BLaER1 (cell line): ENCODE results near the gene CLIP1.
"Not testable (repeated sequence)": the region's sequence is repeated elsewhere in the genome, so short reads cannot be mapped to it uniquely, and the experiment has no call there.

Experiments used
- H3K27ac ChIP-seq: shearing (Covaris generic); formaldehyde crosslinking; 2 replicates; pipeline ENCODE4 v1.8.1; 2022
- H3K27me3 ChIP-seq: shearing (Covaris generic); formaldehyde crosslinking; 2 replicates; pipeline ENCODE4 v1.8.1; 2022
- H3K36me3 ChIP-seq: shearing (Covaris generic); formaldehyde crosslinking; 2 replicates; pipeline ENCODE4 v1.8.1; 2022
- H3K4me1 ChIP-seq: shearing (Covaris generic); formaldehyde crosslinking; 2 replicates; pipeline ENCODE4 v1.8.1; 2022
- H3K4me2 ChIP-seq: shearing (Covaris generic); formaldehyde crosslinking; 2 replicates; pipeline ENCODE4 v1.8.1; 2022
- H3K4me3 ChIP-seq: shearing (Covaris generic); formaldehyde crosslinking; 2 replicates; pipeline ENCODE4 v1.8.1; 2022
- H3K9ac ChIP-seq: shearing (Covaris generic); formaldehyde crosslinking; 2 replicates; pipeline ENCODE4 v1.8.1; 2022
- H3K9me3 ChIP-seq: shearing (Covaris generic); formaldehyde crosslinking; 2 replicates; pipeline ENCODE4 v1.8.1; 2022
- H4K20me1 ChIP-seq: shearing (Covaris generic); formaldehyde crosslinking; 2 replicates; pipeline ENCODE4 v1.8.1; 2022
- Cebpa-rat ChIP-seq: shearing (Covaris generic); IDR thresholded peaks from 2 replicates; pipeline ENCODE4 v1.8.1; 2022

Gene CLIP1

DNA sequence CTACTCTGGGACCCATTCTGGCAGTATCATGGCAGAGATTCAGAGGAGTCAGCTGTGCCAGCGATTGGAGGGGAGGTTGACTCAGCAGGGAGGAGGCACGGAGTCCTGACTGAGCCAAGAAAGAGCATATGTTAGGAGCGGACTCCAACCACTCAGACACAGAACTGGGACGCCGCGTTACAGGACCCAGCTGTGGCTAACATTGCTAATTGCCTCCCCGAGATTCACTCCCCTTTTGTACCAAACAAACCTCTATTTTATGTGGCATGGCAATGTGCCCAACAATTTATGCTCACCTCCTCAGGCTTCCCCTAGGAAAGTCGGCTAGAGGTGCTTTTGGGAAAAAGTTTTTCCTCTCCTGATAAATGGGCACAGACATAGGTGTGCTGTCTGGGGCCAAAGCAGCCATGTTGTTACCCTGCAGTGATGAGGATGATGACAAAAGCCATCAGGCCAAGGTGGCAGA is 15.2 kb upstream of the CLIP1 start:
- Histone ChIP-seq H3K4me2 (no peak overlapping the region), H3K27me3 (no peaks in the 10 kb centered on the region), H3K27ac (no peak overlapping the region), H3K9me3 (no peaks in the 10 kb centered on the region), H4K20me1 (no peaks in the 10 kb centered on the region), H3K4me3 (no peak overlapping the region), H3K4me1 (no peaks in the 10 kb centered on the region), H3K9ac (no peak overlapping the region), H3K36me3 (no peaks in the 10 kb centered on the region)
- no peak for TF ChIP-seq Cebpa-rat

DNA sequence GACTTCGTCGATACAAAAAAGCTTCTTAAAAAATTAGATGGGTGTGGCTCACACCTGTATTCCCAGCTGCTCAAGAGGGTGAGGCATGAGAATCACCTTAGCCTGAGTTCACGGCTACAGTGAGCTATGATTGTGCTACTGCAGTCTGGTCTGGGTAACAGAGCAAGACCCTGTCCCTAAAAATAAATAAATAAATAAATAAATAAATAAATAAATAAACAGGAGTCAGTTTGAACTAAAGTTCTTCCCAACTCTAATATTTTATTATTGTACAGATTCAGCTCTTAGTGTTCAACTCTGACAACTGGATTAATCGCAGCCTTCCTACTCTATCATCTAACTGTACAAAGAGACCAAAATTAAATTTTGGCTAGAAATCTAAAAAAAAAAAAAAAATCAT is 12.7 kb upstream of the CLIP1 start:
- no peaks in the 10 kb centered on the region for H3K36me3 ChIP-seq
- H3K4me1 ChIP-seq: no peaks in the 10 kb centered on the region
- no peaks in the 10 kb centered on the region for H3K27me3 ChIP-seq
- no peak overlapping the region for H3K27ac ChIP-seq
- no peaks in the 10 kb centered on the region for H4K20me1 ChIP-seq
- no peaks in the 10 kb centered on the region for H3K9me3 ChIP-seq
- TF ChIP-seq Cebpa-rat: no peak
- H3K9ac ChIP-seq: no peak overlapping the region
- no peak overlapping the region for H3K4me3 ChIP-seq
- H3K4me2 ChIP-seq: no peak overlapping the region

DNA sequence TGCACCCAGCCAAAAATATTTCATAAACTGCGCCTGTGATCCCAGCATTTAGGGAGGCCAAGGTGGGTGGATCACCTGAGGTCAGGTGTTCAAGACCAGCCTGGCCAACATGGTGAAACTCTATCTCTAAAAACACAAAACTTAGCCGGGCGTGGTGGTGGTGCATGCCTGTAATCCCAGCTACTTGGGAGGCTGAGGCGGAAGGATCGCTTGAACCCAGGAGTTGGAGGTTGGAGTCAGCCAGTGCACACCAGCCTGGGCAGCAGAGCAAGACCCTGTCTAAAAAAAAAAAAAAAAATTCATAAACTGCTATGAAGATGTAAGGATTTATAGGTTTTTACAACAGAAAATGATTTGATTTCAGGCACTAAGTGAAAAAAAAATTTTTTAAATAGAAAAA is 6.6 kb upstream of the CLIP1 start:
- H3K36me3 ChIP-seq, H4K20me1 ChIP-seq, H3K27me3 ChIP-seq, H3K4me2 ChIP-seq, H3K9me3 ChIP-seq, H3K4me3 ChIP-seq, H3K9ac ChIP-seq, H3K27ac ChIP-seq: not testable (repeated sequence)
- H3K4me1 ChIP-seq: peaks cover 18% of the 10 kb centered on the region

DNA sequence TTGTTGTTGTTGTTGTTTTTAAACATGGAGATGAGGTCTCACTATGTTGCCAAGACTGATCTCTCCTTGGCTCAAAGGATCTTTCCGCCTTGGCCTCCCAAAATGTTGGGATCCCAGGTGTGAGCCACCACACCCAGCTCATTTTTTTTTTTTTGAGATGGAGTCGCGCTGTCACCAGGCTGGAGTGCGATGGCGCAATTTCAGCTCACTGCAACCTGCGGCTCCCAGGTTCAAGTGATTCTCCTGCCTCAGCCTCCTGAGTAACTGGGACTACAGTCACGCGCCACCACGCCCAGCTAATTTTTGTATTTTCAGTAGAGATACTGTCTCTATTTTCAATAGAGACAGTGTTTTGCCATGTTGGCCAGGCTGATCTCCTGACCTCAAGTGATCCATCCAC is 4.9 kb upstream of the CLIP1 start:
- Histone ChIP-seq H3K9me3 (no peaks in the 10 kb centered on the region), H3K4me3 (no peak overlapping the region), H4K20me1 (no peaks in the 10 kb centered on the region), H3K27ac (no peak overlapping the region), H3K4me1 (peaks cover 31% of the 10 kb centered on the region), H3K36me3 (no peaks in the 10 kb centered on the region), H3K4me2 (no peak overlapping the region), H3K27me3 (peaks cover 9% of the 10 kb centered on the region; the same call in 1 of the 2 replicates), H3K9ac (no peak overlapping the region)
- no peak for TF ChIP-seq Cebpa-rat

DNA sequence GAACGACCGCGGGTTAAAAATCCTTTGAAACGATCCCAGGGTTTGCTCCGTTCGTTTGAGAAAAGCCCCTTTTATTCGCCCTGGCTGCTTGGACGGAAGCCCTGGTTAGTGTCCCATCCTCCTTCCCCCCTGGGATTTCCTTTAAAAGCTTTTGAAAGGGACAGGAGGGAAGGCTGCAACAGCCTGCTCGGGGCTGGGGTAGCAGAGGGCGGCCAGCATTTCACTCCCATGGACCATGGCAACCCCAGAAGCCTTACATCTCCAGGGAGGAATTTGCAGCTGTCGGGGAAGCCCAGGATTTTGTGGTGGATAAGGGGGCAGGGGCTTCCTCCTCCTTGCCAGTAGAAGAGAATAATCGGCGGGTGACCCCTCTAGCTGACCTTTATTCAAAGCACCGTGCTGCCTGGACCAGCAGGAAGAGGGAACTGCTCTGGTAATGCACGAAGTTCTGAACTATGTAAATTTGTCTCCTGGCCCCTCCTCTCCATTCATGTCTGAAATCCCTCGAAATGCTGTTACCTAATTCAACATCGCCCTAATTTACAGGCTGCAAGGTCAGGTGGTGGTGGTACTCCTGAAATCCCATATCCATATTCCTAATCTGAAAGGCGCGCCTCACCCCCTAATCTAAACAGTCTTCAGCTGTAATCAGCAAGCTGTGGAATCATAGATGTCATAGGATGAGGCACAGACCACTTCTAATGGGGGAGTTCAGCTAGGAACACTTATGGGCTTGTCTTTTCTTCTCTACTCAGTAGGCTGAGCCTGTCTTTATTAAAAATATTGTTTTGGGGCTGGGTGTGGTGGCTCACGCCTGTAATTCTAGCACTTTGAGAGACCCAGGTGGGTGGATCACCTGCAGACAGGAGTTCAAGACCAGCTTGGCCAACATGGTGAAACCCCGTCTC is 1.0 kb upstream of the CLIP1 start:
- H3K4me3 ChIP-seq: peak overlapping the region; percentile 93
- peak overlapping the region; percentile 96 for H3K4me2 ChIP-seq
- no peak for TF ChIP-seq Cebpa-rat
- H3K27ac ChIP-seq: peak overlapping the region; percentile 96; the same call in 1 of the 2 replicates
- no peaks in the 10 kb centered on the region for H3K36me3 ChIP-seq
- peaks cover 9% of the 10 kb centered on the region; the same call in 1 of the 2 replicates for H3K27me3 ChIP-seq
- H3K9me3 ChIP-seq: no peaks in the 10 kb centered on the region
- H3K4me1 ChIP-seq: peaks cover 45% of the 10 kb centered on the region
- peaks cover 9% of the 10 kb centered on the region; the same call in 1 of the 2 replicates for H4K20me1 ChIP-seq
- peak overlapping the region; percentile 93 for H3K9ac ChIP-seq

DNA sequence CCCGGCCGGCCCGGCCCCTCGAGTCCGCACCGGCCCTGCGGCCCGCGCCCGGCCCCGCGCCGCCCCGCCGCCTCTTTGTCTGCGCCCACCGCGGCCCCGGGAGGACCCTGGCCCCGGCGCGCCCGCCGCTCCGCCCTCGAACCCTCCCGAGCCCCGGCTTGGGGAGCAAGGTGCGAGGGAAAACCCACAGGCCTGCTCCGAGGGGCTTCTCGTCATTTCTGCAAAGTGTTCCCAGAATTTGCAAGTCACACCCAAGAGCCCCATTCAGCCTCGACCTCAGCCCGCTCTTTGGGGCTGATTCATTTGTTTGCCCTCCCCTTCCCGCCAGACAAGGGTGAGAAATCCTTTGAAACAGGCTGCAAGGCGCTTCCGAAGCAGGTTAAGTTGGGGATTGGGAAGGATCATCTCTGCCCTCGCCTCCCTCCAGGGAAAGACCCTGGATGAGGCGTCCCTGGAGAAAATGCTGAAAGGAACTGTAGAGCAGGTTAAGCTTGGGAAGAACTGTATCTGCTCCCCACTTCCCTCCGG is 325 bp upstream of the CLIP1 start:
- H3K27ac ChIP-seq: peak overlapping the region; percentile 96
- peaks cover 15% of the 10 kb centered on the region; the same call in 1 of the 2 replicates for H4K20me1 ChIP-seq
- peaks cover 45% of the 10 kb centered on the region for H3K4me1 ChIP-seq
- peak overlapping the region; percentile 96 for H3K4me2 ChIP-seq
- no peaks in the 10 kb centered on the region for H3K36me3 ChIP-seq
- H3K27me3 ChIP-seq: peaks cover 9% of the 10 kb centered on the region; the same call in 1 of the 2 replicates
- TF ChIP-seq Cebpa-rat: no peak
- H3K9ac ChIP-seq: peak overlapping the region; percentile 93
- H3K4me3 ChIP-seq: peak overlapping the region; percentile 93
- no peaks in the 10 kb centered on the region for H3K9me3 ChIP-seq

DNA sequence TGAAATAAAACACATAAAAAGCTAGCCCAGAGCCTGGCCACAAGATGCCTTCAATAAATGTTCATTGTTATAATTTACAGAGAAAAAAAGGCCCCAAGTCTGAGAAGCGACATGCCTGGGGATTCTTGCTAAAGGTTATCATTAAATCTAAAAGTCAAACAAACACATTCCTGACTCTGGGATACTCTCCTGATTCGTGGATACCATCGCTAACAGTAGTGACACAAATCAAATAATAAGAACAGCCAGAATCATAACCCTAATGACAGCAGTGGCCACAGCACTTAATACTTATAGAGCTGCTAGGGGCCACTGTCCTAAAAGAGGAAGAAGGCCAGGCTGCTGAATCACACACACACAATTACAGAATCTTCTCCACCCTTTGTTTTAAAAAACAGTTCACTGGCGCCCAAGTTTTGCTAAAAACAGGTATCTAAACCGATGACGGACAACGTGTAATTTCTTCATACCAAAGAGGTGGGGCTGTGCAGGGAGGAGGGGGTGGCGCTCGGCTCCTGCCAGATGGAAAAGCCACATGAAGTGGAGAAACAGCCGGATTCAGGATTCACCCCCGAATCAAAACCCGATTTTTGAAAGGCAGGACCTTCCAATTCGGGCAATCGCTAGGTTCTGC is 1.2 kb downstream of the CLIP1 start:
- peaks cover 18% of the 10 kb centered on the region; the same call in 1 of the 2 replicates for H4K20me1 ChIP-seq
- H3K9ac ChIP-seq: peak overlapping the region; percentile 93
- H3K4me2 ChIP-seq: peak overlapping the region; percentile 96
- H3K27me3 ChIP-seq: peaks cover 9% of the 10 kb centered on the region; the same call in 1 of the 2 replicates
- no peak for TF ChIP-seq Cebpa-rat
- 0 out of 2 replicates have a peak, but pooled peaks cover 6% of the 10 kb centered on the region for H3K36me3 ChIP-seq
- H3K4me3 ChIP-seq: peak overlapping the region; percentile 93
- no peaks in the 10 kb centered on the region for H3K9me3 ChIP-seq
- peak overlapping the region; percentile 96 for H3K27ac ChIP-seq
- H3K4me1 ChIP-seq: peaks cover 44% of the 10 kb centered on the region

DNA sequence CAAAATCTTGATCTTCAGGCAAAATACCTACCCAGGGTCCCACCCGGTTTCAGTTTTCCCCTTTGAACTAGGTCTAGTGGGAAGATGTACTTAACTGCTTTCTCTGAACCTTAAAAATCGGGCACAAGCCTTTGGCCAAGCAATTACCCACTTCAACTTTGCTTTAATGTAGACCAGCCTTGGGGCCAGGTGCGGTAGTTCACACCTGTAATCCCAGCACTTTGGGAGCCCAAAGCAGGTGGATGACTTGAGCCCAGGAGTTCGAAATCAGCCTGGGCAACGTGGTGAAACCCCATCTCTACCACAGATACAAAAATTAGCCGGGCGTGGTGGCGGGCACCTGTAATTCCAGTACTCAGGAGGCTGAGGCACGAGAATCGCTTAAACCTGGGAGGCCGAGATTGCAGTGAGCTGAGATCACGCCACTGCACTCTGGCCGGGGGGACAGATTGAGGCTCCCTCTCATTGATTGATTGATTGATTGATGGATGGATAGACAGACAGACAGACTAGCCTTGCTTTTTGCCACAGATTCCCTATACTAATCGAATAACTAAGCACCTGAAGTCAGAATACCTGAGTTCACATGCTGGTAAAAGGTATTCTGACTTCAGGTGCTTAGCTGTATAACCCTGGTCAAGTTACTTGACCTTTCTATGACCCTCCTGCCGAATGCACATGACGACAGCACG is 1.9 kb downstream of the CLIP1 start:
- Histone ChIP-seq H3K9me3 (no peaks in the 10 kb centered on the region), H3K36me3 (peaks cover 11% of the 10 kb centered on the region), H3K27me3 (peaks cover 9% of the 10 kb centered on the region; the same call in 1 of the 2 replicates), H3K9ac (peak overlapping the region; percentile 93), H4K20me1 (peaks cover 18% of the 10 kb centered on the region; the same call in 1 of the 2 replicates), H3K4me3 (peak overlapping the region; percentile 93), H3K27ac (no peak overlapping the region), H3K4me1 (peaks cover 37% of the 10 kb centered on the region), H3K4me2 (peak overlapping the region; percentile 96)
- no peak for TF ChIP-seq Cebpa-rat

DNA sequence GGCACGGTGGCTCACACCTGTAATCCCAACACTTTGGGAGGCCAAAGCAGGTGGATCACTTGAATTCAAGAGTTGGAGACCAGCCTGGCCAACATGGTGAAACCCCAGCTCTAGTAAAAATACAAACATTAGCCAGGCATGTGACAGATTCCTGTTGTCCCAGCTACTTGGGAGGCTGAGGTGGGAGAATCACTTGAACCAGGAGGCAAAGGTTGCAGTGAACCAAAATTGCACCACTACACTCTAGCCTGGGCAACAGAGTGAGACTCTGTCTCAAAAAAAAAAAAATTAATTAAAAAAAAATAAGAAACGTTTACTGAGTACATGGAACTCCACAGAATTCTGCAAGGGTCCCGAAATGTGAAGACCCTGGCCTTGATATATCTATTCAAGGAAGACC is 3.4 kb downstream of the CLIP1 start:
- not testable (repeated sequence) for H3K27me3 ChIP-seq, H3K9ac ChIP-seq, H3K4me2 ChIP-seq, H3K9me3 ChIP-seq, H3K27ac ChIP-seq, H3K4me3 ChIP-seq
- H3K36me3 ChIP-seq: peaks cover 12% of the 10 kb centered on the region
- peaks cover 18% of the 10 kb centered on the region; the same call in 1 of the 2 replicates for H4K20me1 ChIP-seq
- H3K4me1 ChIP-seq: peaks cover 30% of the 10 kb centered on the region

DNA sequence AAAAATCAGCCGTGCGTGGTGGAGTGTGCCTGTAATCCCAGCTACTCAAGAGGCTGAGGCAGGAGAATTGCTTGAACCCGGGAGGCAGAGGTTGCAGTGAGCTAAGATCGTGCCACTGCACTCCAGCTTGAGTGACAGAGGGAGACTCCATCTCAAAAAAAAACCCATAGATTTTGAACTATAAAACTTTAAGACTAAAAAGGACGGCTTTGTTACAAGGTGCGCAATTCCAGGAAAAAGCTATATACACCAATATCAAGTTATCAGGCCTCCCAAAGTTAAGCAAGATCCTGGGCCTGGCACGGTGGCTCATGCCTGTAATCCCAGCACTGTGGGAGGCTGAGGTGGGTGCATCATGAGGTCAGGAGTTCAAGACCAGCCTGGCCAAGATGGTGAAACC is 6.8 kb downstream of the CLIP1 start:
- H3K4me1 ChIP-seq: peaks cover 30% of the 10 kb centered on the region
- H3K9me3 ChIP-seq, H3K4me2 ChIP-seq, H3K4me3 ChIP-seq, H3K27ac ChIP-seq, H3K9ac ChIP-seq, H3K27me3 ChIP-seq: not testable (repeated sequence)
- H3K36me3 ChIP-seq: peaks cover 22% of the 10 kb centered on the region
- peaks cover 24% of the 10 kb centered on the region; the same call in 1 of the 2 replicates for H4K20me1 ChIP-seq
